Measurements from ENCODE around the gene INO80B.

INO80B gene

DNA sequence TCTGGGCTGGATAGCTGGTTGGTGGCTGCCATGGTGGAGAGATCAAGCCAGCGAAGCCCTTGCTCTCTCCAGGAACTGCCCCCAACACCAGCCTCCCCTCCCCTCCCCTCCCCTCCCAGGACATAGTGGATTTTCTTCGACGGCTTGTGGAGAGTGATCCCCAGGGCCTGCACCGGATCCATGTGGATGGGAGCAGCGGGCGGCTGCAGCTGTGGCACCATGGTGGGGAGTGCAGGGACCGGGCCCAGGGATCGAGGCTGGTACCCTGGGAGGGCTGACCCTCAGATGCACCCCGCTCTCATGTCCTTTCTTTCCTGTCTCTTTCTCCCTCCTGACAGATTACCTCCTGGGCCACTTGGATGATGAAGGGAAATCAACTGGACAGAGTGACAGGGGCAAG, 35.0 kb downstream of the INO80B start:
- no peak overlapping the region for H3K4me3 ChIP-seq (ENCODE audit: low read depth, low read length)
- TF ChIP-seq, protein P1, sequence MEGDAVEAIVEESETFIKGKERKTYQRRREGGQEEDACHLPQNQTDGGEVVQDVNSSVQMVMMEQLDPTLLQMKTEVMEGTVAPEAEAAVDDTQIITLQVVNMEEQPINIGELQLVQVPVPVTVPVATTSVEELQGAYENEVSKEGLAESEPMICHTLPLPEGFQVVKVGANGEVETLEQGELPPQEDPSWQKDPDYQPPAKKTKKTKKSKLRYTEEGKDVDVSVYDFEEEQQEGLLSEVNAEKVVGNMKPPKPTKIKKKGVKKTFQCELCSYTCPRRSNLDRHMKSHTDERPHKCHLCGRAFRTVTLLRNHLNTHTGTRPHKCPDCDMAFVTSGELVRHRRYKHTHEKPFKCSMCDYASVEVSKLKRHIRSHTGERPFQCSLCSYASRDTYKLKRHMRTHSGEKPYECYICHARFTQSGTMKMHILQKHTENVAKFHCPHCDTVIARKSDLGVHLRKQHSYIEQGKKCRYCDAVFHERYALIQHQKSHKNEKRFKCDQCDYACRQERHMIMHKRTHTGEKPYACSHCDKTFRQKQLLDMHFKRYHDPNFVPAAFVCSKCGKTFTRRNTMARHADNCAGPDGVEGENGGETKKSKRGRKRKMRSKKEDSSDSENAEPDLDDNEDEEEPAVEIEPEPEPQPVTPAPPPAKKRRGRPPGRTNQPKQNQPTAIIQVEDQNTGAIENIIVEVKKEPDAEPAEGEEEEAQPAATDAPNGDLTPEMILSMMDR (IDR thresholded peaks at IDR 0.05; ENCODE audit: insufficient read depth, low read depth, low read length, missing control alignments), result no peak
- no peak for DNase-seq (ENCODE audit: low read depth)

DNA sequence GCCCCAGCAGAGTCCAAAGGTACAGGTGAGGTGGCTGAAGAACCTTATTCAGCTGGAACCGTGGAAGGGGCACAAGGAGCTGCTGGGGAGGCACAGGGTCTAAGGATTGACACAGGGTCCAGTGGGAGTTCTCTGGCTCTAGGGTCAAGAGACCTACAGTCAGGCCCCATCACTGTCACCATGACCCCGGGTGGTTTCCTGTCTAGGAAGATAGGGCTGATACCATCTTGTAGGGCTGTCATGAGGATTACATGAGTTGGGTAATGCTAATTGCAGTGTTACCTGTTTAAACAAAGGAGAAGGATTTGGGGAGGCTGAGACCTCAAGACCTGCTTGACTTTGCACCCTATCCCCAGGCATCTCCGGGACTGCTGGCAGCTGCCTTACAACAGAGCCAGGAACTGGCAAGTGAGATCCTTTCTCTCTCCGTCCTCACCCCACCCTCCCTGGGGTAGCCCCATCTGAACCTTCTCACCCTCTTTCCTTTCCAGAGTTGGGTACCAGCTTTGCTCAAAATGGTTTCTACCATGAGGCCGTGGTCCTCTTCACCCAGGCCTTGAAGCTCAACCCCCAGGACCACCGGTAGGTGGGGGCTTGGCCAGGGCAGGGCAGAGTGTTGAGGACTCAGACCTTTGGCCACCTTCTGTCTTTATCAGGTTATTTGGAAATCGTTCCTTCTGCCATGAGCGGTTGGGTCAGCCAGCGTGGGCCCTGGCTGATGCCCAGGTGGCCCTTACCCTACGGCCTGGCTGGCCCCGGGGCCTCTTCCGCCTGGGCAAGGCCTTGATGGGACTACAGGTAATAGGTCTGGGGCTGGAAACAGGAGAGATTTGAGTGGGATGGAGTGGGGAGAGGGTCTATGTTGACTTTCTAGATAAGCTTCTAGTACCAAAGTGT, 37.0 kb downstream of the INO80B start:
- TF ChIP-seq, protein P1 (IDR thresholded peaks at IDR 0.05; ENCODE audit: insufficient read depth, low read depth, low read length, missing control alignments), result no peak
- no peak for DNase-seq (ENCODE audit: low read depth)
- H3K4me3 ChIP-seq (ENCODE audit: low read depth, low read length), result no peak overlapping the region

DNA sequence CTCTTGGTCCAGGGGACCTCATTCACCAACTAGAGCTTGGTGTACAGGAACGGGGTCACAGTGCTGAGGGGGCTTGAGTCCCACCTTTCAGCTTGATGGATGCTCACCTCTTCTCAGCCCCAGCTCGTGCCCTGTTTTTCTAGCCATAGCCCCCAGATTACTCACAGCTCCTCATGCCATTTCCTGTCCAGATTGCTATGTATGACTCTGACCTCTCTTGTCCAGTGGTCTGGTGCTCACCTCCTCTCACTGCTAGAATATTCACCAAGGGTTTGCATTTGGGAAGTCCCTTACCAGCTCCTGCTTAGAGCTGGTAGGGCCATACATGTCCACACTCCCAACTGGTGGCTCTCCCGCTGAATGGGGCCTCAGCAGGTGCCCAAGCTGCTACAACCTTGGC, 38.7 kb downstream of the INO80B start:
- TF ChIP-seq, protein P1 (IDR thresholded peaks at IDR 0.05; ENCODE audit: insufficient read depth, low read depth, low read length, missing control alignments), result no peak
- no peak overlapping the region for H3K4me3 ChIP-seq (ENCODE audit: low read depth, low read length)
- no peak for DNase-seq (ENCODE audit: low read depth)

DNA sequence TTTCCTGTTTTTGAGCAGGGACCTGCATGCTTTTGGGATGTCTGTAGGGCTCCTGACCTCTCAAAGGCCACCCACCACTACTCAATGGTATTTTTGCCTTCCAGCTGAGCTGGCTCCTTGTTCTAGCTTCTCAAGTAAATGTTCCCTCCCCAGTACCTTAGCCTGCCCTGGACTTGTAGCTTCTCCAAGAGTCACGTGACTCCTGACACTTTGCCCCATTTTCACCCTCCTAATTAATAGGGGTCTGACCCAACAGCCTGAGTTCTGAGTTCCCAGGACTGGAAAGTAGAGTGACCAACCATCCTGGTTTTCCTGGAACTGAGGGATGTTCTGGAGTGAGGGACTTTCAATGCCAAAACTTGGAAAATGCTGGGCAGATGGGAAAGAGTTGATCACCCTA, 40.6 kb downstream of the INO80B start:
- TF ChIP-seq, protein P1 (IDR thresholded peaks at IDR 0.05; ENCODE audit: insufficient read depth, low read depth, low read length, missing control alignments), result no peak
- H3K4me3 ChIP-seq (ENCODE audit: low read depth, low read length), result no peak overlapping the region

DNA sequence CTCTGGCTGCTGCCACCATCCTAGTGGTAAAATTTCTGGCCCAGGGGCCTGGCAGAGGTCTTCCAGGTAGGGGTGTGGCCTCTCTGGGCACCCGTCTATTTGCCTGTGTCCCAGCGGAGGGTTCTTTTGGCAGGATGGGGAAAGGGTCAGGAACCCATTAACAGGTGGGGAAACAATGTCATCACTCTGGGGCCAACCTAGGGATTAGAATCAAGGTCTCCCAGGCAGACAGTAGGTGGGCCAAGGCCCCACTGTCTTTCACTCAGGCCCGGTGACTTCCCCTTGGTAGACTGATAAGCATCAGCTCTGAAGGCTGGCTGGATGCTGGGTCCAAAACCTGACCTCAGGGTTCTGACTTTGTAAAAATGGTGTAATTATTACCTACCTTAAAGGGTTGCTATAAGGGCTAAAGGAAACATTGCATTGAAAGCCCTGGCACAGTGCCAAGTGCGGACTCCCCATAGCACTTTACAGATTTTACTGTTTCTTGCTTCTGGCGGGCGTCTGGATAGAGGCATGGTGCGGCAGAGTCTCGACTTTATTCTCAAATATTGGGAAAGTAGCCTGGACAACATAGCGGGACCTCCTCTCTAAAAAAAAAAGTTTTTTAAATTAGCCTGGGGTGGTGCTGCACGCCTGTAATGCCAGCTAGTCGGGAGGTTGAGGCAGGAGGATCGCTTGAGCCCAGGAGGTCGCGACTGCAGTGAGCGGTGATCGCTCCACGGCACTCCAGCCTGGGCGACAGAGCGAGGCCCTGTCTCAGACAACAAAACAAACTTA, 42.3 kb downstream of the INO80B start:
- TF ChIP-seq, protein P1 (IDR thresholded peaks at IDR 0.05; ENCODE audit: insufficient read depth, low read depth, low read length, missing control alignments), result no peak
- DNase-seq (ENCODE audit: low read depth), result no peak
- peak overlapping the region; percentile 43 for H3K4me3 ChIP-seq (ENCODE audit: low read depth, low read length)

More for the DNA sequence above, 40.6 kb downstream of the INO80B start:
- DNase-seq (ENCODE audit: low read depth), result no peak

DNA sequence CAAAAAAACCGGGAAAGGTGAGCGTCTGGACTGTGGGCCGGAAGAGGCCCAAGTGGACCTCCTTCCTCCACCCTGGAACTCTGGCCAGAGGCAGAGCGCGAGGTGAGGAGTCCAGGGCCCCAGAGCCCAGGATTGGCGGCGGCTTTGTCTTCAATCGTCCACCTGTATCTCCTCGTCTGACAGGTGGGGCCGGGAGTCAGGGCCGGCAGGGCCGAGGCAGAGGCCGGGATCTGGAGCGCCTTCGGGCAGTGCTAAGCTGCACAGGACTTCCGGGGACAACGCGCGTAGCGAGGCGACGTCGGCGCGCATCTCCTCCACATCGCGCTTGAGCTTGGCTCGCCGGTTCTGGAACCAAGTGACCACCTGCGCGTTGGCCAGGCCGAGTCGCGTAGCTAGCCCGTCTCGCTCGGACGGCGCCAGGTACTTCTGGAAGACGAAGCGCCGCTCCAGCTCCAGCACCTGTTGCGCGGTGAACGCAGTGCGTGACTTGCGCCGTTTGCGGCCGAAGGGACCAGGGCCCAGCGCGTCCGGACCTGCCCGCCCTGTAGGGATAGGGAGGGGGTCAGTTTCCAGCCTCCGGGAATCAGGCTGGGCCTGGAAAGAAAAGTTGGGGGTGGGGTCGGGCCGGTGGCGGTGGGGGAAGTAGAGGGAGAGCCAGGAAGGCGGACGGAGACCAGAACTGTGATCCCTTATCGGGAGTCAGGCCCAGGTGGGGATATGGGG, 43.1 kb downstream of the INO80B start:
- peak; percentile 52 for DNase-seq (ENCODE audit: low read depth)
- TF ChIP-seq, protein P1 (IDR thresholded peaks at IDR 0.05; ENCODE audit: insufficient read depth, low read depth, low read length, missing control alignments), result no peak
- peak overlapping the region; percentile 43 for H3K4me3 ChIP-seq (ENCODE audit: low read depth, low read length)

Measured in GM12865 (cell line).